ENCODE results near the gene HIF3A.

- TF ChIP-seq CTCF (IDR thresholded peaks at IDR 0.05; ENCODE audit: extremely low read depth in 1 of 2, insufficient read depth in 1 of 2, low read depth in 1 of 2, low read length in 2 of 2) (no peak), EZH2 (IDR thresholded peaks at IDR 0.05; ENCODE audit: borderline replicate concordance, low read depth, low read length, severe bottlenecking) (no peak), POLR2A (IDR thresholded peaks at IDR 0.05; ENCODE audit: low read depth, low read length) (no peak), JUN (IDR thresholded peaks at IDR 0.05; ENCODE audit: borderline replicate concordance, insufficient read depth, insufficient read length, low read depth) (no peak)
Measured at GRCh38 chr19:46337487-46337886, 40.6 kb downstream of the HIF3A start.
